Breast epithelium (tissue), 4 donors: ENCODE data around the gene ARHGEF28. TPM values are rescaled to one million over a fixed set of nuclear protein-coding genes. Genes with fewer than 3 reads are reported as not detected.

Source experiments
- DNase-seq, 2 donors: peaks; one replicate each; pipeline ENCODE4 v3.0.0-alpha.2; 2019; ENCODE audit warnings: low spot score in 2 of 2
- H3K27ac ChIP-seq, 2 donors: fragments of 200-600 bp; sonication (generic) in 1 of 2; one replicate each; pipeline ENCODE4 v1.5.1; 2016 to 2019; ENCODE audit warnings: mild to moderate bottlenecking in 1 of 2
- H3K27me3 ChIP-seq, 2 donors: fragments of 200-600 bp; sonication (generic) in 1 of 2; one replicate each; pipeline versions ENCODE4 v1.5.1 to v1.6.0; 2017 to 2019; ENCODE audit warnings: control low read depth in 1 of 2, mild to moderate bottlenecking in 1 of 2
- H3K36me3 ChIP-seq: fragments of 200-600 bp; one replicate; pipeline ENCODE4 v1.5.1; 2019
- H3K4me1 ChIP-seq, 2 donors: fragments of 200-600 bp; sonication (generic); one replicate each; pipeline ENCODE4 v1.5.1; 2016 to 2019; ENCODE audit warnings: control low read depth in 1 of 2
- H3K4me3 ChIP-seq, 3 donors: fragments of 200-600 bp; sonication (generic); 1 replicate in 2 of 3; 2 replicates in 1 of 3; pipeline ENCODE4 v1.5.1; 2016 to 2019; ENCODE audit warnings: mild to moderate bottlenecking in 3 of 3, moderate library complexity in 2 of 3
- H3K9me3 ChIP-seq, 2 donors: fragments of 200-600 bp; sonication (generic) in 1 of 2; one replicate each; pipeline ENCODE4 v1.5.1; 2016 to 2019; ENCODE audit warnings: control low read depth in 1 of 2
- POLR2A ChIP-seq: fragments of 450-650 bp; IDR thresholded peaks from one replicate; pipeline ENCODE4 v1.6.1; 2016; ENCODE audit warnings: antibody characterized with exemption, mild to moderate bottlenecking, moderate library complexity
- POLR2AphosphoS5 ChIP-seq, 3 donors: sonication (generic); formaldehyde crosslinking; IDR thresholded peaks; one replicate each; pipeline ENCODE4 v1.6.1; 2017; ENCODE audit warnings: antibody characterized with exemption in 3 of 3
- intact Hi-C: fragments of 100-400 bp; cut with DNase I; formaldehyde crosslinking; loops from one replicate; pipeline ENCODE4 v1.15.1; 2023; ENCODE audit warnings: low total_unique reads
- total RNA-seq, 3 donors: library from RNA; depleted of rRNA; stranded (reverse); fragments of >200 nt; gene quantifications; one replicate each; pipeline ENCODE4 v1.1.0, GENCODE V29; 2016
- TF ChIP-seq, protein P1 (sequence below), 3 donors: fragments of 450-650 bp; IDR thresholded peaks; one replicate each; pipeline ENCODE4 v1.5.1; 2016 to 2017; ENCODE audit warnings: antibody characterized with exemption in 3 of 3, mild to moderate bottlenecking in 3 of 3, moderate library complexity in 3 of 3

The ARHGEF28 gene
- total RNA-seq, 3 donors from 2014 or later = 11.4 to 65.4 (median 31.5) TPM

DNA sequence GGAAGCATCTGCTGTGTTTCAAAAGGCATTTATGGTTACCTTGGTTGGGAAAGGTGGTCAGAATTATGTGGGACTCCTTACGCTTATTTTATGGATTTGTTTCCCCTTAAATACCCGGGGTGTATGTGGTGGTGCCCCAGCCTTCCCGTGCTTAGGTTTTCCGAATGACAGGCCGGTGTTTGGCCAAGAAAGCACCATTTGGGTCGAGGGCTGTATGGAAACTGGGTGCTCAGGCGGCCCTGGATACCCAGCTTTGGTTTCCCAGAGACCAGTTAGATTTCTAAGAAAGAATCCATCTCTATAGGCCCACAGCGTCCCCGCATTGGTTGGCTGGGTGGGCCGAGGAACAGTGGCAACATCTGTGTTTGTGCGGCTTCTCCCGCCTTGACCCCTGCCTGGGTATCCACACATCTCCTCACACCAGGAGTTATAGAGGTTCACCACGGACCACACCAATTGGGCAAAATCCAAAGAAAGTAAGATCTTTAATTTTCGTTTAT is 868 bp downstream of the ARHGEF28 start:
- no peak for DNase-seq
- Histone ChIP-seq H3K4me3 (peak overlapping the region; percentile 54 to 83 (median 70)), H3K27me3 (no peaks in the 10 kb centered on the region), H3K36me3 (no peaks in the 10 kb centered on the region), H3K9me3 (no peaks in the 10 kb centered on the region), H3K4me1 (peaks cover 0 to 3% of the 10 kb centered on the region in 2 donors), H3K27ac (peak overlapping the region; percentile 83)
- TF ChIP-seq, protein P1, sequence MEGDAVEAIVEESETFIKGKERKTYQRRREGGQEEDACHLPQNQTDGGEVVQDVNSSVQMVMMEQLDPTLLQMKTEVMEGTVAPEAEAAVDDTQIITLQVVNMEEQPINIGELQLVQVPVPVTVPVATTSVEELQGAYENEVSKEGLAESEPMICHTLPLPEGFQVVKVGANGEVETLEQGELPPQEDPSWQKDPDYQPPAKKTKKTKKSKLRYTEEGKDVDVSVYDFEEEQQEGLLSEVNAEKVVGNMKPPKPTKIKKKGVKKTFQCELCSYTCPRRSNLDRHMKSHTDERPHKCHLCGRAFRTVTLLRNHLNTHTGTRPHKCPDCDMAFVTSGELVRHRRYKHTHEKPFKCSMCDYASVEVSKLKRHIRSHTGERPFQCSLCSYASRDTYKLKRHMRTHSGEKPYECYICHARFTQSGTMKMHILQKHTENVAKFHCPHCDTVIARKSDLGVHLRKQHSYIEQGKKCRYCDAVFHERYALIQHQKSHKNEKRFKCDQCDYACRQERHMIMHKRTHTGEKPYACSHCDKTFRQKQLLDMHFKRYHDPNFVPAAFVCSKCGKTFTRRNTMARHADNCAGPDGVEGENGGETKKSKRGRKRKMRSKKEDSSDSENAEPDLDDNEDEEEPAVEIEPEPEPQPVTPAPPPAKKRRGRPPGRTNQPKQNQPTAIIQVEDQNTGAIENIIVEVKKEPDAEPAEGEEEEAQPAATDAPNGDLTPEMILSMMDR (IDR thresholded peaks at IDR 0.05) = no peak
- intact Hi-C loops = no loop called here

DNA sequence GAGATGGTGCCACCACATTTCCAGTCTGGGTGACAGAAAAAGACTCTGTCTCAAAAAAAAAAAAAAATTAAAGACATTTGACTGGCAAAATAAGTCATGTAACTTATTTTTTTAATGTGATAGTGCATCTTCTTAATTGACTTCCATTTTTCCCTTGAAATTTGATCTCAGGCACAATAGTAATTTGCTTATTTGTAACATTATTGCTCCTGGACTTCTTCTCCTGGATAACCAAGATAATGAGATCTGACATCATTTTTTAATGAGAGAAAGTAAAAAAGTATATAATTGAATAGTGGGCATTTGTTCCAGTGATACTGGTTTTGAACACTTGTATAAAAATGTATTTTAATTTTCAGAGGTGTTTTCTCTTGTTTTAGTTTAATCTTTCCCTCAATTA is 3.5 kb downstream of the ARHGEF28 start:
- Histone ChIP-seq H3K9me3 (no peaks in the 10 kb centered on the region), H3K4me3 (no peak overlapping the region), H3K27me3 (no peaks in the 10 kb centered on the region), H3K36me3 (no peaks in the 10 kb centered on the region), H3K27ac (no peak overlapping the region), H3K4me1 (peaks cover 0 to 3% of the 10 kb centered on the region in 2 donors)
- DNase-seq = no peak
- intact Hi-C loops = no loop called here
- TF ChIP-seq, protein P1 (IDR thresholded peaks at IDR 0.05) = no peak
- no peak for TF ChIP-seq POLR2AphosphoS5 (IDR thresholded peaks at IDR 0.05)
- TF ChIP-seq POLR2A = no peak

DNA sequence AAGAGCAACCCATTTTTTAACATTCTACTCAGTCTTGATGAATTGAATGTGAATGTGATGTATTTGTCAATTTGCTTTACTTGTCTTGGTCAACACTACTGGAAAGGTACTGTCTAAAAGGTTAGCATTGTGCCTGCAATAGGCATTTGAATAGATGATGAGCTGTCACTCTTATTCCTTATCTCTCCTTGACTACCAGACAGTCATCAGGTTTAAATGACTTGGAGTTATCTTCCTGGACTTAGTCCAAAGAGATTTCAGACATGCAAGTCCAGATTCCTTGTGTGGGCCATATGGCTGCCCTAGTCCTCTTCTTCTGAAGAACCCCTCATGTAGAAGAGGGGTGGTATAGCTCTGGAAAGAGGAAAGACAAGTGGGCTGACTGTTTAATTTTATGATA is 4.8 kb downstream of the ARHGEF28 start:
- H3K36me3 ChIP-seq = no peaks in the 10 kb centered on the region
- no peak for TF ChIP-seq POLR2AphosphoS5 (IDR thresholded peaks at IDR 0.05)
- TF ChIP-seq POLR2A = no peak
- TF ChIP-seq, protein P1 (IDR thresholded peaks at IDR 0.05) = no peak
- DNase-seq = no peak

DNA sequence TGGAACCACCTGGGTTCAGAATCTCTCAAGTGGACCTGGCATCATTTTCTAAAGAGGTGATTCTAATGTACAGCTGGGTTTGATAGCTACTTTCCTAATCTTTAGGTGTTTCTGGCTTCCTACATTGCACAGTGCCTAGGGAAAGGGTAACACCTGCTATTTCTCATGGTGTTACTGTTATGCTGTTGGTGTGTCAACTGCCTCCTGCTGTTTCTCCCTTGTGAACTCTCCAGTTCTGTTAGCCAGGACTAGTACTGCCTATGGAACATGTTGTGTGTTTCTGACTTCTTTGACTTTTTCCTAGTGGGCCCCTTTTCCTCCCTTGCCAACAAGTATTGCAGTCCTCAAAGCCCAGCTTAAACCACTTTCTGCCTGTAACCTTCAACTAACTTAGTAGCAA is 5.5 kb downstream of the ARHGEF28 start:
- Histone ChIP-seq H3K27ac (no peak overlapping the region), H3K27me3 (no peaks in the 10 kb centered on the region), H3K36me3 (no peaks in the 10 kb centered on the region), H3K4me3 (no peak overlapping the region), H3K9me3 (no peaks in the 10 kb centered on the region), H3K4me1 (no peaks in the 10 kb centered on the region)
- intact Hi-C loops = no loop called here
- DNase-seq = no peak
- TF ChIP-seq POLR2A (no peak), POLR2AphosphoS5 (IDR thresholded peaks at IDR 0.05) (no peak)
- TF ChIP-seq, protein P1 (IDR thresholded peaks at IDR 0.05) = no peak

More for the DNA sequence above, 4.8 kb downstream of the ARHGEF28 start:
- Histone ChIP-seq H3K9me3 (no peaks in the 10 kb centered on the region), H3K27me3 (no peaks in the 10 kb centered on the region), H3K4me1 (peaks cover 0 to 3% of the 10 kb centered on the region in 2 donors), H3K4me3 (no peak overlapping the region), H3K27ac (no peak overlapping the region)
- intact Hi-C loops = no loop called here

DNA sequence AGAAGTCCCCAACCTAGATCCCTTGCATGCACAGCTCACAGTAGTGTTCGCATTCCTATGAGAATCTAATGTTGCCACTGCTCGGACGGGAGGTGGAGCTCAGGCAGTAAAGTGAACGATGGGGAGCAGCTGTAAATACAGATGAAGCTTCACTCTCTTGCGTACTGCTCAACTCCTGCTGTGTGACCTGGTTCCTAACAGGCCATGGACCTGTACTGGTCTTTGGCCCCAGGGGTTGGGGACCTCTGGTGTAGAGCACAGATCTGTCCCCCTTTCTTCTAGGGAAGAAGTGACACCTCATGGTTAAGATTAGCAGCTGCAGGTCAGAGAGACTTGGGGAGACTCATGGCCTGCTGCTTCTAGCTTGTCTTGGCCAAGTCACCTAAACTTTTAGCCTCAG is 7.1 kb downstream of the ARHGEF28 start:
- Histone ChIP-seq H3K27me3 (no peaks in the 10 kb centered on the region), H3K27ac (no peak overlapping the region), H3K9me3 (no peaks in the 10 kb centered on the region), H3K36me3 (no peaks in the 10 kb centered on the region), H3K4me1 (no peaks in the 10 kb centered on the region), H3K4me3 (no peak overlapping the region)
- no peak for DNase-seq
- TF ChIP-seq POLR2A (no peak), POLR2AphosphoS5 (IDR thresholded peaks at IDR 0.05) (no peak)
- TF ChIP-seq, protein P1 (IDR thresholded peaks at IDR 0.05) = no peak
- intact Hi-C loops = no loop called here
